Medulla oblongata (tissue), 1 donor: ENCODE measurements around the gene ZNF74.
A peak's percentile ranks its signal among the peaks of the same experiment; 100 is the strongest.
"Not testable (repeated sequence)": the region's sequence is repeated elsewhere in the genome, so short reads cannot be mapped to it uniquely, and the experiment has no call there.

Experiments used
- DNase-seq: peaks from one replicate; pipeline ENCODE4 v3.0.0-alpha.2; 2015; ENCODE audit errors: extremely low spot score

Gene ZNF74

GRCh38 chr22:20400606-20401375 is 6.8 kb downstream of the ZNF74 start:
- no peak for DNase-seq

- no peak for DNase-seq
Observed at GRCh38 chr22:20401376-20402014, 7.5 kb downstream of the ZNF74 start.

- DNase-seq: no peak
Observed at GRCh38 chr22:20402960-20403778, 9.2 kb downstream of the ZNF74 start.

- no peak for DNase-seq
Observed at GRCh38 chr22:20403779-20404140, 9.8 kb downstream of the ZNF74 start.

- no peak for DNase-seq
Observed at GRCh38 chr22:20404881-20405280, 10.9 kb downstream of the ZNF74 start.

- no peak for DNase-seq
Observed at GRCh38 chr22:20405291-20405930, 11.5 kb downstream of the ZNF74 start.

GRCh38 chr22:20405931-20406685 is 12.2 kb downstream of the ZNF74 start:
- DNase-seq: no peak

- no peak for DNase-seq
Observed at GRCh38 chr22:20406686-20407408, 12.9 kb downstream of the ZNF74 start.

GRCh38 chr22:20407829-20408228 is 13.9 kb downstream of the ZNF74 start:
- DNase-seq: no peak

GRCh38 chr22:20408891-20409290 is 14.9 kb downstream of the ZNF74 start:
- DNase-seq: no peak

GRCh38 chr22:20409385-20409784 is 15.4 kb downstream of the ZNF74 start:
- DNase-seq: not testable (repeated sequence)

GRCh38 chr22:20412474-20413216 is 18.7 kb downstream of the ZNF74 start:
- DNase-seq: no peak

GRCh38 chr22:20413217-20414058 is 19.5 kb downstream of the ZNF74 start:
- DNase-seq: no peak

GRCh38 chr22:20414059-20414440 is 20.1 kb downstream of the ZNF74 start:
- DNase-seq: no peak

- DNase-seq: no peak
Observed at GRCh38 chr22:20414450-20414849, 20.5 kb downstream of the ZNF74 start.

- not testable (repeated sequence) for DNase-seq
Observed at GRCh38 chr22:20415241-20415640, 21.3 kb downstream of the ZNF74 start.

- not testable (repeated sequence) for DNase-seq
Observed at GRCh38 chr22:20415699-20416098, 21.7 kb downstream of the ZNF74 start.

- DNase-seq: peak; percentile 87
Observed at GRCh38 chr22:20418211-20418788, 24.3 kb downstream of the ZNF74 start.

GRCh38 chr22:20419664-20419951 is 25.7 kb downstream of the ZNF74 start:
- DNase-seq: no peak
